HEK293T (cell line): ENCODE data around the gene LRRC7.

Source experiments
- ARNT ChIP-seq: fragments of 450-650 bp; IDR thresholded peaks from 2 replicates; pipeline ENCODE4 v1.6.1; 2017; ENCODE audit warnings: mild to moderate bottlenecking
- BHLHE40 ChIP-seq: fragments of 450-650 bp; IDR thresholded peaks from 2 replicates; pipeline ENCODE4 v1.6.1; 2016; ENCODE audit warnings: mild to moderate bottlenecking, moderate library complexity, borderline replicate concordance
- CTBP1 ChIP-seq: fragments of 450-650 bp; IDR thresholded peaks from 2 replicates; pipeline ENCODE4 v1.6.1; 2016; ENCODE audit warnings: borderline replicate concordance
- ELF4 ChIP-seq: fragments of 450-650 bp; IDR thresholded peaks from 2 replicates; pipeline ENCODE4 v1.6.1; 2017; ENCODE audit warnings: antibody characterized with exemption
- FOXA1 ChIP-seq: fragments of 450-650 bp; IDR thresholded peaks from 2 replicates; pipeline ENCODE4 v1.6.1; 2016; ENCODE audit warnings: mild to moderate bottlenecking
- NFRKB ChIP-seq: fragments of 450-650 bp; IDR thresholded peaks from 2 replicates; pipeline ENCODE4 v1.6.1; 2016; ENCODE audit warnings: mild to moderate bottlenecking, moderate library complexity
- SP1 ChIP-seq: fragments of 450-650 bp; IDR thresholded peaks from 2 replicates; pipeline ENCODE4 v1.6.1; 2017
- SUZ12 ChIP-seq: fragments of 450-650 bp; IDR thresholded peaks from 2 replicates; pipeline ENCODE4 v1.6.1; 2016; ENCODE audit warnings: mild to moderate bottlenecking

- TF ChIP-seq FOXA1 = no peak
- no peak for TF ChIP-seq SP1
- TF ChIP-seq NFRKB = no peak
- TF ChIP-seq CTBP1 = no peak
- TF ChIP-seq BHLHE40 = no peak
- TF ChIP-seq ELF4 = no peak
- TF ChIP-seq SUZ12 = no peak
- no peak for TF ChIP-seq ARNT
These were observed 365.0 kb downstream of the LRRC7 start for GRCh38 chr1:69932760-69933159.
